WTC11 (cell line): Measurements from ENCODE around the gene HFM1. TPM values are rescaled to one million over a fixed set of nuclear protein-coding genes. Genes with fewer than 3 reads are reported as not detected.
A peak's percentile ranks its signal among the peaks of the same experiment; 100 is the strongest.

Experiments used
- ATAC-seq: fragments of 200-7000 bp; cut with Tn5 transposase; 2 replicates; pipeline ENCODE4 v1.10.0; 2021; ENCODE audit warnings: mild to moderate bottlenecking, moderate library complexity
- CTCF ChIA-PET: fragments of 300-600 bp; sonication (Branson Sonifier 250); formaldehyde crosslinking; loops from one replicate; lab custom pipeline; 2021; ENCODE audit warnings: antibody characterized with exemption; lab: Charles Lee
- POLR2A ChIA-PET: fragments of 350-600 bp; sonication (Branson Sonifier 250); formaldehyde crosslinking; loops from one replicate; lab custom pipeline; 2021; ENCODE audit warnings: antibody characterized with exemption; lab: Charles Lee
- DNase-seq: peaks from one replicate; pipeline ENCODE4 v3.0.0; 2021; ENCODE audit warnings: low spot score
- H3K27ac Mint-ChIP-seq: 2 replicates; pipeline ENCODE4 v1.8.0; 2021; ENCODE audit warnings: mixed read lengths
- H3K27me3 Mint-ChIP-seq: 2 replicates; pipeline ENCODE4 v1.8.0; 2021; ENCODE audit warnings: low read depth, mild to moderate bottlenecking, moderate library complexity, mixed read lengths
- H3K36me3 Mint-ChIP-seq: 2 replicates; pipeline ENCODE4 v1.8.0; 2021; ENCODE audit warnings: mixed read lengths
- H3K4me1 Mint-ChIP-seq: 2 replicates; pipeline ENCODE4 v1.8.0; 2022; ENCODE audit warnings: mixed read lengths
- H3K4me3 Mint-ChIP-seq: 2 replicates; pipeline ENCODE4 v1.8.0; 2021; ENCODE audit warnings: mild to moderate bottlenecking, moderate library complexity, mixed read lengths
- H3K9me3 Mint-ChIP-seq: 2 replicates; pipeline ENCODE4 v1.8.0; 2021; ENCODE audit warnings: mixed read lengths
- ATF1 ChIP-seq: sonication (generic); formaldehyde crosslinking; IDR thresholded peaks from 2 replicates; pipeline ENCODE4 v1.8.1; 2023; ENCODE audit warnings: mild to moderate bottlenecking, moderate library complexity, missing genetic modification reagents
- CBFB ChIP-seq: sonication (generic); formaldehyde crosslinking; IDR thresholded peaks from 2 replicates; pipeline ENCODE4 v1.8.1; 2022; ENCODE audit warnings: mild to moderate bottlenecking, low read depth, missing genetic modification reagents
- CDX4 ChIP-seq: fragments of 250-450 bp; sonication (Bioruptor Pico); IDR thresholded peaks from 2 replicates; pipeline ENCODE4 v1.9.0; 2021; ENCODE audit warnings: moderate library complexity, mild to moderate bottlenecking, inconsistent platforms, borderline replicate concordance
- E2F5 ChIP-seq: sonication (generic); formaldehyde crosslinking; IDR thresholded peaks from 2 replicates; pipeline ENCODE4 v1.8.1; 2022; ENCODE audit warnings: mild to moderate bottlenecking, moderate library complexity, missing genetic modification reagents
- ELF4 ChIP-seq: sonication (generic); formaldehyde crosslinking; IDR thresholded peaks from 2 replicates; pipeline ENCODE4 v1.8.1; 2022; ENCODE audit warnings: low read depth, mild to moderate bottlenecking, moderate library complexity, missing genetic modification reagents
- ERG ChIP-seq: fragments of 250-450 bp; sonication (Bioruptor Pico); IDR thresholded peaks from 2 replicates; pipeline ENCODE4 v1.8.0; 2021; ENCODE audit warnings: mild to moderate bottlenecking
- NFATC4 ChIP-seq: fragments of 250-450 bp; sonication (Bioruptor Pico); IDR thresholded peaks from 2 replicates; pipeline ENCODE4 v1.9.0; 2021; ENCODE audit warnings: mild to moderate bottlenecking
- NFYB ChIP-seq: sonication (generic); formaldehyde crosslinking; conservative IDR thresholded peaks from 2 replicates; pipeline ENCODE4 v1.8.0; 2022; ENCODE audit warnings: low read depth, missing genetic modification reagents
- OVOL2 ChIP-seq: fragments of 250-450 bp; sonication (Bioruptor Pico); IDR thresholded peaks from 2 replicates; pipeline ENCODE4 v1.9.0; 2021; ENCODE audit warnings: mild to moderate bottlenecking, borderline replicate concordance
- PRDM15 ChIP-seq: sonication (generic); formaldehyde crosslinking; IDR thresholded peaks from 2 replicates; pipeline ENCODE4 v1.8.0; 2022; ENCODE audit warnings: missing genetic modification reagents
- PREB ChIP-seq: sonication (generic); formaldehyde crosslinking; IDR thresholded peaks from 2 replicates; pipeline ENCODE4 v1.8.1; 2022; ENCODE audit warnings: mild to moderate bottlenecking, missing genetic modification reagents, moderate library complexity, borderline replicate concordance
- PRRX2 ChIP-seq: fragments of 250-450 bp; sonication (Bioruptor Pico); IDR thresholded peaks from 2 replicates; pipeline ENCODE4 v1.8.0; 2021; ENCODE audit warnings: mild to moderate bottlenecking
- SOX15 ChIP-seq: fragments of 250-450 bp; sonication (Bioruptor Pico); IDR thresholded peaks from 2 replicates; pipeline ENCODE4 v1.9.0; 2021; ENCODE audit warnings: mild to moderate bottlenecking
- TCF7 ChIP-seq: sonication (generic); formaldehyde crosslinking; IDR thresholded peaks from 2 replicates; pipeline ENCODE4 v1.8.0; 2022; ENCODE audit warnings: mild to moderate bottlenecking, low read depth, missing genetic modification reagents, moderate library complexity
- TEAD1 ChIP-seq: sonication (generic); formaldehyde crosslinking; IDR thresholded peaks from 2 replicates; pipeline ENCODE4 v1.8.0; 2022; ENCODE audit warnings: mild to moderate bottlenecking, missing genetic modification reagents
- TP53 ChIP-seq: sonication (generic); formaldehyde crosslinking; IDR thresholded peaks from 2 replicates; pipeline ENCODE4 v1.8.1; 2023; ENCODE audit warnings: mild to moderate bottlenecking, missing genetic modification reagents
- ZMAT4 ChIP-seq: fragments of 250-450 bp; sonication (Bioruptor Pico); IDR thresholded peaks from 2 replicates; pipeline ENCODE4 v1.9.0; 2021; ENCODE audit warnings: mild to moderate bottlenecking
- ZNF232 ChIP-seq: sonication (generic); formaldehyde crosslinking; IDR thresholded peaks from 2 replicates; pipeline ENCODE4 v1.8.0; 2022; ENCODE audit warnings: mild to moderate bottlenecking, missing genetic modification reagents
- ZNF263 ChIP-seq: sonication (generic); formaldehyde crosslinking; IDR thresholded peaks from 2 replicates; pipeline ENCODE4 v1.8.1; 2022; ENCODE audit warnings: low read depth, mild to moderate bottlenecking, moderate library complexity, missing genetic modification reagents
- ZNF317 ChIP-seq: sonication (generic); formaldehyde crosslinking; IDR thresholded peaks from 2 replicates; pipeline ENCODE4 v1.8.1; 2023; ENCODE audit warnings: low read depth, mild to moderate bottlenecking, moderate library complexity, missing genetic modification reagents, borderline replicate concordance
- ZNF396 ChIP-seq: fragments of 250-450 bp; sonication (Bioruptor Pico); IDR thresholded peaks from 2 replicates; pipeline ENCODE4 v1.8.0; 2021; ENCODE audit warnings: mild to moderate bottlenecking, moderate library complexity, borderline replicate concordance
- ZNF423 ChIP-seq: fragments of 250-450 bp; sonication (Bioruptor Pico); IDR thresholded peaks from 2 replicates; pipeline ENCODE4 v2.1.2; 2022; ENCODE audit warnings: mild to moderate bottlenecking, moderate library complexity
- ZNF671 ChIP-seq: fragments of 250-450 bp; sonication (Bioruptor Pico); IDR thresholded peaks from 2 replicates; pipeline ENCODE4 v1.8.0; 2021; ENCODE audit warnings: mild to moderate bottlenecking
- total RNA-seq: library from RNA; stranded (reverse); gene quantifications from 3 replicates; pipeline ENCODE4 v1.2.3, GENCODE V29; 2021

HFM1 gene
- total RNA-seq, 1 experiment from 2014 or later: 1.7 TPM

- TF ChIP-seq CDX4 (CRISPR knock-in tag) (no peak), PREB (no peak), OVOL2 (CRISPR knock-in tag) (no peak), ZNF671 (CRISPR knock-in tag) (no peak), ZNF423 (CRISPR knock-in tag) (no peak), TCF7 (CRISPR knock-in tag) (no peak)
Measured at GRCh38 chr1:91311672-91312071, 93.0 kb downstream of the HFM1 start (continued).

- TF ChIP-seq ZNF232 (CRISPR knock-in tag) (no peak), SOX15 (CRISPR knock-in tag) (no peak), ZNF263 (CRISPR knock-in tag) (no peak), ATF1 (CRISPR knock-in tag) (no peak), PRDM15 (CRISPR knock-in tag) (no peak), ELF4 (no peak), TEAD1 (no peak), CBFB (no peak), PRRX2 (CRISPR knock-in tag) (no peak), TP53 (CRISPR knock-in tag) (no peak), NFATC4 (CRISPR knock-in tag) (no peak), ZNF396 (no peak)
- no peak for DNase-seq
- H3K36me3 Mint-ChIP-seq: peaks cover 36% of the 10 kb centered on the region
- no peaks in the 10 kb centered on the region for H3K4me1 Mint-ChIP-seq
- no peaks in the 10 kb centered on the region for H3K27me3 Mint-ChIP-seq
- CTCF ChIA-PET: interaction anchor here (1.1 kb wide), 1 partner anchor 143 kb away, joined by 3 read pairs; no protein-coding TSS in a partner anchor
- peaks cover 52% of the 10 kb centered on the region for H3K9me3 Mint-ChIP-seq
- H3K27ac Mint-ChIP-seq: no peak overlapping the region
- H3K4me3 Mint-ChIP-seq: no peak overlapping the region
- POLR2A ChIA-PET: no interaction called here
- no peak for ATAC-seq
Measured at GRCh38 chr1:91308544-91308943, 96.1 kb downstream of the HFM1 start.

- POLR2A ChIA-PET: no interaction called here
- H3K27me3 Mint-ChIP-seq: no peaks in the 10 kb centered on the region
- peaks cover 56% of the 10 kb centered on the region for H3K9me3 Mint-ChIP-seq
- TF ChIP-seq ZNF317 (CRISPR knock-in tag): peak; percentile 89
- no peak for TF ChIP-seq TP53 (CRISPR knock-in tag)
- TF ChIP-seq ERG (CRISPR knock-in tag): no peak
- no peak for TF ChIP-seq E2F5 (CRISPR knock-in tag)
- TF ChIP-seq ZNF423 (CRISPR knock-in tag): no peak
- TF ChIP-seq NFYB (CRISPR knock-in tag): no peak
- TF ChIP-seq ZMAT4 (CRISPR knock-in tag): no peak
- ATAC-seq (no peak), DNase-seq (no peak)
- H3K36me3 Mint-ChIP-seq: peaks cover 41% of the 10 kb centered on the region
- H3K27ac Mint-ChIP-seq: no peak overlapping the region
- no peak overlapping the region for H3K4me3 Mint-ChIP-seq
- CTCF ChIA-PET: no interaction called here
- H3K4me1 Mint-ChIP-seq: no peaks in the 10 kb centered on the region
Measured at GRCh38 chr1:91307784-91308409, 96.7 kb downstream of the HFM1 start.
